ENCODE measurements around the gene DNAH2.

DNAH2 gene

GRCh38 chr17:7838090-7839075, 120.8 kb downstream of the DNAH2 start (continued):
- TF ChIP-seq BCL11B (tag by site-specific recombination; IDR thresholded peaks at IDR 0.05; ENCODE audit: low read depth) (no peak; the same call in 1 of the 2 replicates), ZNF704 (tag by site-specific recombination; IDR thresholded peaks at IDR 0.05) (no peak), ATF2 (tag by site-specific recombination; IDR thresholded peaks at IDR 0.05; ENCODE audit: low read depth) (peak; percentile 69), ZSCAN30 (tag by site-specific recombination; IDR thresholded peaks at IDR 0.05) (no peak), ZNF37A (tag by site-specific recombination; IDR thresholded peaks at IDR 0.05) (no peak), ELK4 (IDR thresholded peaks at IDR 0.05; ENCODE audit: borderline replicate concordance, low read depth, low read length) (no peak), ZNF214 (tag by site-specific recombination; IDR thresholded peaks at IDR 0.05; ENCODE audit: borderline replicate concordance) (no peak), MYNN (tag by site-specific recombination; IDR thresholded peaks at IDR 0.05; ENCODE audit: borderline replicate concordance) (no peak), ZNF366 (tag by site-specific recombination; conservative IDR thresholded peaks at IDR 0.05) (peak; percentile 28; the same call in 1 of the 2 replicates)
- TF ChIP-seq, protein P1, sequence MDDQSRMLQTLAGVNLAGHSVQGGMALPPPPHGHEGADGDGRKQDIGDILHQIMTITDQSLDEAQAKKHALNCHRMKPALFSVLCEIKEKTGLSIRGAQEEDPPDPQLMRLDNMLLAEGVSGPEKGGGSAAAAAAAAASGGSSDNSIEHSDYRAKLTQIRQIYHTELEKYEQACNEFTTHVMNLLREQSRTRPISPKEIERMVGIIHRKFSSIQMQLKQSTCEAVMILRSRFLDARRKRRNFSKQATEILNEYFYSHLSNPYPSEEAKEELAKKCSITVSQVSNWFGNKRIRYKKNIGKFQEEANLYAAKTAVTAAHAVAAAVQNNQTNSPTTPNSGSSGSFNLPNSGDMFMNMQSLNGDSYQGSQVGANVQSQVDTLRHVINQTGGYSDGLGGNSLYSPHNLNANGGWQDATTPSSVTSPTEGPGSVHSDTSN (CRISPR knock-in tag; IDR thresholded peaks at IDR 0.05): no peak

- CTCF ChIA-PET: interaction anchor here (2.5 kb wide), 1 partner anchor 96 kb away, joined by 14 read pairs; no protein-coding TSS in a partner anchor
- Histone ChIP-seq H3K27ac (ENCODE audit: extremely low read depth, low read depth, low read length) (peak overlapping the region; percentile 67), H3K36me3 (ENCODE audit: control insufficient read depth in 2 of 2, insufficient read depth in 1 of 2, low read length in 2 of 2) (peaks cover 0 to 7% of the 10 kb centered on the region in 2 experiments; a peak in 1 of 3 replicates), H3K4me1 (ENCODE audit: control insufficient read depth, insufficient read depth, low read length) (peaks cover 29% of the 10 kb centered on the region), H3K4me3 (ENCODE audit: low read depth, low read length) (no peak overlapping the region), H3K9me3 (ENCODE audit: control insufficient read depth, insufficient read depth, low read depth, low read length) (no peaks in the 10 kb centered on the region)
- TF ChIP-seq ZNF548 (tag by site-specific recombination; IDR thresholded peaks at IDR 0.05) (no peak), ZNF121 (tag by site-specific recombination; IDR thresholded peaks at IDR 0.05) (no peak), ZNF2 (tag by site-specific recombination; IDR thresholded peaks at IDR 0.05) (no peak), ZNF223 (tag by site-specific recombination; IDR thresholded peaks at IDR 0.05) (peak; percentile 77), ZBTB20 (tag by site-specific recombination; IDR thresholded peaks at IDR 0.05) (peak; percentile 22; the same call in 1 of the 2 replicates), ZNF398 (tag by site-specific recombination; IDR thresholded peaks at IDR 0.05) (0 out of 2 replicates have a peak, but pooled peaks have one; percentile 3), ZNF747 (tag by site-specific recombination; IDR thresholded peaks at IDR 0.05) (no peak), TSHZ1 (tag by site-specific recombination; IDR thresholded peaks at IDR 0.05; ENCODE audit: borderline replicate concordance) (no peak)
- TF ChIP-seq, protein P2, sequence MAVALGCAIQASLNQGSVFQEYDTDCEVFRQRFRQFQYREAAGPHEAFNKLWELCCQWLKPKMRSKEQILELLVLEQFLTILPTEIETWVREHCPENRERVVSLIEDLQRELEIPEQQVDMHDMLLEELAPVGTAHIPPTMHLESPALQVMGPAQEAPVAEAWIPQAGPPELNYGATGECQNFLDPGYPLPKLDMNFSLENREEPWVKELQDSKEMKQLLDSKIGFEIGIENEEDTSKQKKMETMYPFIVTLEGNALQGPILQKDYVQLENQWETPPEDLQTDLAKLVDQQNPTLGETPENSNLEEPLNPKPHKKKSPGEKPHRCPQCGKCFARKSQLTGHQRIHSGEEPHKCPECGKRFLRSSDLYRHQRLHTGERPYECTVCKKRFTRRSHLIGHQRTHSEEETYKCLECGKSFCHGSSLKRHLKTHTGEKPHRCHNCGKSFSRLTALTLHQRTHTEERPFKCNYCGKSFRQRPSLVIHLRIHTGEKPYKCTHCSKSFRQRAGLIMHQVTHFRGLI (tag by site-specific recombination; IDR thresholded peaks at IDR 0.05): no peak
- TF ChIP-seq, protein P1 (CRISPR knock-in tag; IDR thresholded peaks at IDR 0.05): no peak
- POLR2A ChIA-PET: interaction anchor here (7.7 kb wide), 1 partner anchor 17 kb away, joined by 110 read pairs; the partner anchor contains the start of genes CYB5D1, NAA38 and TMEM88
Observed at GRCh38 chr17:7839190-7839875, 121.8 kb downstream of the DNAH2 start.

All from HEK293 (cell line).